Measurements from ENCODE around the gene ALDH18A1. TPM values are rescaled to one million over a fixed set of nuclear protein-coding genes. Genes with fewer than 3 reads are reported as not detected.

ALDH18A1 gene
- total RNA-seq, 1 experiment from 2014 or later = 87.6 TPM

DNA sequence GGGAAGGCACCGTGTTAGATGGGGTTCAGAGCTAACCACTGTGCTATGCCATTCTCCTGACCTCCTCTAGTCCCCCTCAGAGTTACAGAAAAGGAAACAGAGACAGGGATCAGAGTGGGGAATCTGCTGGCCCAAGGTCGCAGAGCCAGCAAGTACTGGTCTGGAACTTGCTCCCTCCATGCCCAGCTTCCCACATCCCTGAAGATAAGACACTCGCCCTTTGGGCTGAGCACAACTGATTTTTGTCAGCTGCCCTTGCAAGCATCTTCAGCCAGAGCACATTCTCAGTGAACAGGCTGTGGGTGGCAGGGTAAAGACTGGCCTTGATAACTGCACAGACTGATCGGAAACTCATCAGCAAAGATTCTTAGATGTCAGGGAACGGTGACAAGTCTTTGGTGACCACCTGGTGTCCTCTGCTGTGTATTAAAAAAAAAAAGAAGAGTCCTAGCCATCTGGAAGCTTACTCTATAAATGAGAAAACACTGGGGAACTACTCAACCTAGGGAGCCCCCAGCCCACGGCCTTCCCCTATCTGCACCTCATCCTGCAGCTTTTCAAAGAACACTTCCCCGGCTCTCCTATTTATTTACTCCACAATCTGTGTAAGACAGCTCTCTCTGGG is 94.1 kb downstream of the ALDH18A1 start:
- peaks cover 0 to 11% of the 10 kb centered on the region in 2 experiments; a peak in 1 of 4 replicates for H3K4me1 ChIP-seq (ENCODE audit: control insufficient read depth in 1 of 2, insufficient read depth in 2 of 2, low read length in 2 of 2)
- H2AFZ ChIP-seq (ENCODE audit: low read depth, low read length, poor library complexity, severe bottlenecking) = peak overlapping the region; percentile 2
- H3K4me3 ChIP-seq (replicated peaks in 1 of 2; ENCODE audit: low read depth in 1 of 2, low read length in 2 of 2) = no peak overlapping the region
- CTCF ChIA-PET = interaction anchor here (0.5 kb wide), 1 partner anchor 154 kb away, joined by 3 read pairs; no protein-coding TSS in a partner anchor
- no peaks in the 10 kb centered on the region for H3K9me2 ChIP-seq (ENCODE audit: insufficient read depth)
- no peaks in the 10 kb centered on the region; the same call in 1 of the 2 replicates for H3K27me3 ChIP-seq (ENCODE audit: insufficient read depth, low read length)
- TF ChIP-seq TCF7L2 (IDR thresholded peaks at IDR 0.05; ENCODE audit: borderline replicate concordance, extremely low read depth, insufficient read depth, insufficient read length) (no peak), SIN3A (IDR thresholded peaks at IDR 0.05; ENCODE audit: low read depth) (no peak), RAD21 (IDR thresholded peaks at IDR 0.05; ENCODE audit: low read depth) (no peak), ZNF274 (IDR thresholded peaks at IDR 0.05; ENCODE audit: low read depth, low read length) (no peak), POLR2AphosphoS5 (IDR thresholded peaks at IDR 0.05; ENCODE audit: low read depth, low read length) (no peak), SP1 (IDR thresholded peaks at IDR 0.05; ENCODE audit: low read depth) (no peak), REST (IDR thresholded peaks at IDR 0.05; ENCODE audit: low read depth) (no peak), CBX3 (IDR thresholded peaks at IDR 0.05; ENCODE audit: low read depth) (no peak), EZH2phosphoT487 (IDR thresholded peaks at IDR 0.05; ENCODE audit: borderline replicate concordance) (no peak), FOSL1 (IDR thresholded peaks at IDR 0.05; ENCODE audit: low read depth) (no peak), MAX (IDR thresholded peaks at IDR 0.05) (no peak), POLR2A (IDR thresholded peaks at IDR 0.05; ENCODE audit: borderline replicate concordance, extremely low read depth, insufficient read depth, insufficient read length) (no peak), ELF1 (IDR thresholded peaks at IDR 0.05; ENCODE audit: borderline replicate concordance, low read depth) (no peak), SRF (IDR thresholded peaks at IDR 0.05; ENCODE audit: low read depth) (no peak), CEBPB (IDR thresholded peaks at IDR 0.05; ENCODE audit: low read depth) (no peak)
- TF ChIP-seq, protein P1, sequence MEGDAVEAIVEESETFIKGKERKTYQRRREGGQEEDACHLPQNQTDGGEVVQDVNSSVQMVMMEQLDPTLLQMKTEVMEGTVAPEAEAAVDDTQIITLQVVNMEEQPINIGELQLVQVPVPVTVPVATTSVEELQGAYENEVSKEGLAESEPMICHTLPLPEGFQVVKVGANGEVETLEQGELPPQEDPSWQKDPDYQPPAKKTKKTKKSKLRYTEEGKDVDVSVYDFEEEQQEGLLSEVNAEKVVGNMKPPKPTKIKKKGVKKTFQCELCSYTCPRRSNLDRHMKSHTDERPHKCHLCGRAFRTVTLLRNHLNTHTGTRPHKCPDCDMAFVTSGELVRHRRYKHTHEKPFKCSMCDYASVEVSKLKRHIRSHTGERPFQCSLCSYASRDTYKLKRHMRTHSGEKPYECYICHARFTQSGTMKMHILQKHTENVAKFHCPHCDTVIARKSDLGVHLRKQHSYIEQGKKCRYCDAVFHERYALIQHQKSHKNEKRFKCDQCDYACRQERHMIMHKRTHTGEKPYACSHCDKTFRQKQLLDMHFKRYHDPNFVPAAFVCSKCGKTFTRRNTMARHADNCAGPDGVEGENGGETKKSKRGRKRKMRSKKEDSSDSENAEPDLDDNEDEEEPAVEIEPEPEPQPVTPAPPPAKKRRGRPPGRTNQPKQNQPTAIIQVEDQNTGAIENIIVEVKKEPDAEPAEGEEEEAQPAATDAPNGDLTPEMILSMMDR (IDR thresholded peaks at IDR 0.05 in 2 of 3, conservative IDR thresholded peaks at IDR 0.05 in 1 of 3; ENCODE audit: borderline replicate concordance in 1 of 3, insufficient read depth in 1 of 3, low read depth in 2 of 3, low read length in 2 of 3) = no peak
- TF ChIP-seq, protein P2, sequence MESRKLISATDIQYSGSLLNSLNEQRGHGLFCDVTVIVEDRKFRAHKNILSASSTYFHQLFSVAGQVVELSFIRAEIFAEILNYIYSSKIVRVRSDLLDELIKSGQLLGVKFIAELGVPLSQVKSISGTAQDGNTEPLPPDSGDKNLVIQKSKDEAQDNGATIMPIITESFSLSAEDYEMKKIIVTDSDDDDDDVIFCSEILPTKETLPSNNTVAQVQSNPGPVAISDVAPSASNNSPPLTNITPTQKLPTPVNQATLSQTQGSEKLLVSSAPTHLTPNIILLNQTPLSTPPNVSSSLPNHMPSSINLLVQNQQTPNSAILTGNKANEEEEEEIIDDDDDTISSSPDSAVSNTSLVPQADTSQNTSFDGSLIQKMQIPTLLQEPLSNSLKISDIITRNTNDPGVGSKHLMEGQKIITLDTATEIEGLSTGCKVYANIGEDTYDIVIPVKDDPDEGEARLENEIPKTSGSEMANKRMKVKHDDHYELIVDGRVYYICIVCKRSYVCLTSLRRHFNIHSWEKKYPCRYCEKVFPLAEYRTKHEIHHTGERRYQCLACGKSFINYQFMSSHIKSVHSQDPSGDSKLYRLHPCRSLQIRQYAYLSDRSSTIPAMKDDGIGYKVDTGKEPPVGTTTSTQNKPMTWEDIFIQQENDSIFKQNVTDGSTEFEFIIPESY (IDR thresholded peaks at IDR 0.05; ENCODE audit: extremely low read depth, insufficient replicate concordance, low read length) = no peak
- TF ChIP-seq, protein P3, sequence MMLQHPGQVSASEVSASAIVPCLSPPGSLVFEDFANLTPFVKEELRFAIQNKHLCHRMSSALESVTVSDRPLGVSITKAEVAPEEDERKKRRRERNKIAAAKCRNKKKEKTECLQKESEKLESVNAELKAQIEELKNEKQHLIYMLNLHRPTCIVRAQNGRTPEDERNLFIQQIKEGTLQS (IDR thresholded peaks at IDR 0.05) = no peak
- no peaks in the 10 kb centered on the region for H3K36me3 ChIP-seq (ENCODE audit: control insufficient read depth in 1 of 2, insufficient read depth in 2 of 2, low read length in 2 of 2)
- H3K9me3 ChIP-seq (ENCODE audit: control insufficient read depth in 1 of 2, insufficient read depth in 1 of 2, low read depth in 1 of 2, low read length in 2 of 2) = no peaks in the 10 kb centered on the region
- no peak for ATAC-seq
- H3K27ac ChIP-seq (ENCODE audit: low read depth, low read length) = no peak overlapping the region
- POLR2A ChIA-PET = no interaction called here
- no TSS peak for BruUV-seq (replicated peaks)
- DNase-seq (ENCODE audit: low read depth, low spot score) = no peak
- no peak overlapping the region for H3K4me2 ChIP-seq (ENCODE audit: low read length)
- no peaks in the 10 kb centered on the region for H4K20me1 ChIP-seq (ENCODE audit: insufficient read depth)
- RAD21 ChIA-PET (ENCODE audit: low non-redundant PET in 1 of 2, low total read pairs in 2 of 2, uncharacterized antibody in 2 of 2, unreplicated experiment in 2 of 2) = no interaction called here
- intact Hi-C loops (cut with micrococcal nuclease) = no loop called here
- H3K79me2 ChIP-seq (ENCODE audit: insufficient read depth, low read length) = no peaks in the 10 kb centered on the region
- H3K9ac ChIP-seq (ENCODE audit: low read length) = no peak overlapping the region
